ENCODE measurements around the gene S100G.
"Not testable (repeated sequence)": the region's sequence is repeated elsewhere in the genome, so short reads cannot be mapped to it uniquely, and the experiment has no call there.

Gene S100G

GRCh38 chrX:16649858-16650257 lies at the start of gene S100G:
S100G (plus strand) TSS chrX:16650158; CDS start chrX:16651007, 849 bp downstream.
- H3K36me3 ChIP-seq, result no peaks in the 10 kb centered on the region
- TF ChIP-seq CTCF (IDR thresholded peaks at IDR 0.05), result no peak

GRCh38 chrX:16601885-16602284 lies 48.1 kb upstream of the S100G start:
- Histone ChIP-seq H3K4me3 (ENCODE audit: low read depth in 1 of 2, low read length in 1 of 2) (no peak overlapping the region), H3K36me3 (no peaks in the 10 kb centered on the region), H3K27me3 (no peaks in the 10 kb centered on the region), H3K27ac (no peak overlapping the region), H3K4me1 (ENCODE audit: control insufficient read depth in 1 of 2, insufficient read depth in 1 of 2, low read depth in 1 of 2, low read length in 1 of 2) (no peaks in the 10 kb centered on the region), H3K9me3 (no peaks in the 10 kb centered on the region)
- no peak for TF ChIP-seq CTCF (IDR thresholded peaks at IDR 0.05)

More at GRCh38 chrX:16649858-16650257, at the start of gene S100G:
- Histone ChIP-seq H3K4me1 (ENCODE audit: control insufficient read depth in 1 of 2, insufficient read depth in 1 of 2, low read depth in 1 of 2, low read length in 1 of 2) (no peaks in the 10 kb centered on the region), H3K9me3 (no peaks in the 10 kb centered on the region), H3K27ac (no peak within 1 kb of the TSS), H3K27me3 (no peaks in the 10 kb centered on the region), H3K4me3 (ENCODE audit: low read depth in 1 of 2, low read length in 1 of 2) (no peak within 1 kb of the TSS)

GRCh38 chrX:16603235-16603634 lies 46.7 kb upstream of the S100G start:
- not testable (repeated sequence) for H3K9me3 ChIP-seq; H3K36me3 ChIP-seq; H3K27ac ChIP-seq; H3K27me3 ChIP-seq; H3K4me1 ChIP-seq (ENCODE audit: control insufficient read depth in 1 of 2, insufficient read depth in 1 of 2, low read depth in 1 of 2, low read length in 1 of 2); H3K4me3 ChIP-seq (ENCODE audit: low read depth in 1 of 2, low read length in 1 of 2)

GRCh38 chrX:16603822-16604221 lies 46.1 kb upstream of the S100G start:
- Histone ChIP-seq H3K9me3 (no peaks in the 10 kb centered on the region), H3K4me1 (ENCODE audit: control insufficient read depth in 1 of 2, insufficient read depth in 1 of 2, low read depth in 1 of 2, low read length in 1 of 2) (no peaks in the 10 kb centered on the region), H3K36me3 (no peaks in the 10 kb centered on the region), H3K27ac (no peak overlapping the region), H3K27me3 (no peaks in the 10 kb centered on the region), H3K4me3 (ENCODE audit: low read depth in 1 of 2, low read length in 1 of 2) (no peak overlapping the region)
- no peak for TF ChIP-seq CTCF (IDR thresholded peaks at IDR 0.05)

- Histone ChIP-seq H3K27me3 (no peaks in the 10 kb centered on the region), H3K36me3 (no peaks in the 10 kb centered on the region), H3K27ac (no peak overlapping the region), H3K4me1 (ENCODE audit: control insufficient read depth in 1 of 2, insufficient read depth in 1 of 2, low read depth in 1 of 2, low read length in 1 of 2) (no peaks in the 10 kb centered on the region), H3K9me3 (no peaks in the 10 kb centered on the region), H3K4me3 (ENCODE audit: low read depth in 1 of 2, low read length in 1 of 2) (no peak overlapping the region)
- TF ChIP-seq CTCF (IDR thresholded peaks at IDR 0.05), result no peak
Observed at GRCh38 chrX:16604337-16604736, 45.6 kb upstream of the S100G start.

- H3K27me3 ChIP-seq, result no peaks in the 10 kb centered on the region
- H3K4me1 ChIP-seq (ENCODE audit: control insufficient read depth in 1 of 2, insufficient read depth in 1 of 2, low read depth in 1 of 2, low read length in 1 of 2), result no peaks in the 10 kb centered on the region
- no peaks in the 10 kb centered on the region for H3K9me3 ChIP-seq
- H3K36me3 ChIP-seq, result no peaks in the 10 kb centered on the region
- TF ChIP-seq CTCF (IDR thresholded peaks at IDR 0.05), result no peak
- H3K4me3 ChIP-seq (ENCODE audit: low read depth in 1 of 2, low read length in 1 of 2), result no peak overlapping the region
- no peak overlapping the region for H3K27ac ChIP-seq
Observed at GRCh38 chrX:16606142-16606720, 43.7 kb upstream of the S100G start.
